Upper lobe of right lung (tissue), 1 donor: ENCODE measurements around the gene IGSF9B. TPM values are rescaled to one million over a fixed set of nuclear protein-coding genes. Genes with fewer than 3 reads are reported as not detected.

Experiments used
- ATAC-seq: fragments of 200-7000 bp; cut with Tn5 transposase; one replicate; pipeline ENCODE4 v1.9.1; 2020; ENCODE audit warnings: mild to moderate bottlenecking, moderate library complexity
- DNase-seq: peaks from one replicate; pipeline ENCODE4 v3.0.0-alpha.2; 2020
- H3K27ac ChIP-seq: fragments of 200-600 bp; one replicate; pipeline ENCODE4 v1.8.0; 2022
- H3K27me3 ChIP-seq: fragments of 200-600 bp; one replicate; pipeline ENCODE4 v1.8.0; 2022; ENCODE audit warnings: mild to moderate bottlenecking
- H3K36me3 ChIP-seq: fragments of 200-600 bp; one replicate; pipeline ENCODE4 v1.8.0; 2022
- H3K4me1 ChIP-seq: fragments of 200-600 bp; one replicate; pipeline ENCODE4 v1.8.0; 2022
- H3K4me3 ChIP-seq: fragments of 200-600 bp; one replicate; pipeline ENCODE4 v1.8.0; 2022; ENCODE audit warnings: mild to moderate bottlenecking
- H3K9me3 ChIP-seq: fragments of 200-600 bp; one replicate; pipeline ENCODE4 v1.8.0; 2022
- intact Hi-C: fragments of 100-400 bp; cut with DNase I; formaldehyde crosslinking; loops from one replicate; pipeline ENCODE4 v1.11.0; 2022
- total RNA-seq: library from RNA; stranded (reverse); fragmentation: NEBNext Ultra II Directional; extraction: Animal tissue kit (Norgen Biotek cat#: 25700); gene quantifications from one replicate; pipeline ENCODE4 v1.2.1, GENCODE V29; 2021
- TF ChIP-seq, protein P1 (sequence below): fragments of 200-600 bp; IDR thresholded peaks from one replicate; pipeline ENCODE4 v1.8.0; 2022; ENCODE audit warnings: antibody characterized with exemption
- donor health status: DM: no; HTN: yes; CAD: no; lungs with severe emphysema.

Gene IGSF9B
- total RNA-seq, 1 donor from 2014 or later = 2.9 TPM

DNA sequence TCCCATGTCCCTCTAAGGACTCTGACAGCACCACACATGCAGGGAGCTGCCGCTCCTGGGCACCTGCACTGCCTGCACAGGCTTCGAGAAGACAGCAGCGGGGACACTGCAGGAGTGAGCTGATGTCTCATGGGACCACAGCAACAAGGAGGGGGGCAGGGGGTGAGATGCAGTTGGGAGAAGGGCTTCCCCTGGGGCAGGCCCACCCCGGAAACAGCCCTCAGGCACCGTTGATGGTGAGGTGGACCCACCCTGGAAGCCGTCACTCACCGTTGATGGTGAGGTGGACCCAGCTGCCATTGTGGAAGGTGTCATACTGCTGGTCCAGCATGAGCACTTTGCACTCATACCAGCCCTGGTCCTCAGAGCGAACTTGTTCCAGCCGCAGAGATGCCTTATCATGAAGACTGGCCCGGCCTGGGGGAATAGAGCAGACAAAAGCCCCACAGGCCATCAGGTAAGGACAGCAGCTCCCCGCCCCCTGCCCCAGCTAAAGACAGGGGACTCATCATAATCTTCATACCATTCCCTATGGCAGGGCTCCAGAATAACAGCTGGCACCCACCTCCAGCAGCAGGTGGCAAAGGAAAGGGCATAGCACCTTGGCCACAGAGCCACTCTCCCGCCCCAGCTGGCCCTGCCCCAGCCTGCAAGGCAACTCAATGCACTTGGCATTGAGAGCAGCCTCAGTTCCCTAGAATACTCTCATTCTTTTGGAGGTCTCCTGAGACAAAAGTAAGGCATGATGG lies 12.6 kb downstream of the IGSF9B start:
- H3K27ac ChIP-seq = no peak overlapping the region
- peaks cover 11% of the 10 kb centered on the region for H3K27me3 ChIP-seq
- intact Hi-C loops = no loop called here
- DNase-seq (no peak), ATAC-seq (no peak)
- no peak overlapping the region for H3K4me3 ChIP-seq
- H3K36me3 ChIP-seq = no peaks in the 10 kb centered on the region
- H3K4me1 ChIP-seq = peaks cover 9% of the 10 kb centered on the region
- TF ChIP-seq, protein P1, sequence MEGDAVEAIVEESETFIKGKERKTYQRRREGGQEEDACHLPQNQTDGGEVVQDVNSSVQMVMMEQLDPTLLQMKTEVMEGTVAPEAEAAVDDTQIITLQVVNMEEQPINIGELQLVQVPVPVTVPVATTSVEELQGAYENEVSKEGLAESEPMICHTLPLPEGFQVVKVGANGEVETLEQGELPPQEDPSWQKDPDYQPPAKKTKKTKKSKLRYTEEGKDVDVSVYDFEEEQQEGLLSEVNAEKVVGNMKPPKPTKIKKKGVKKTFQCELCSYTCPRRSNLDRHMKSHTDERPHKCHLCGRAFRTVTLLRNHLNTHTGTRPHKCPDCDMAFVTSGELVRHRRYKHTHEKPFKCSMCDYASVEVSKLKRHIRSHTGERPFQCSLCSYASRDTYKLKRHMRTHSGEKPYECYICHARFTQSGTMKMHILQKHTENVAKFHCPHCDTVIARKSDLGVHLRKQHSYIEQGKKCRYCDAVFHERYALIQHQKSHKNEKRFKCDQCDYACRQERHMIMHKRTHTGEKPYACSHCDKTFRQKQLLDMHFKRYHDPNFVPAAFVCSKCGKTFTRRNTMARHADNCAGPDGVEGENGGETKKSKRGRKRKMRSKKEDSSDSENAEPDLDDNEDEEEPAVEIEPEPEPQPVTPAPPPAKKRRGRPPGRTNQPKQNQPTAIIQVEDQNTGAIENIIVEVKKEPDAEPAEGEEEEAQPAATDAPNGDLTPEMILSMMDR = no peak
- H3K9me3 ChIP-seq = no peaks in the 10 kb centered on the region

DNA sequence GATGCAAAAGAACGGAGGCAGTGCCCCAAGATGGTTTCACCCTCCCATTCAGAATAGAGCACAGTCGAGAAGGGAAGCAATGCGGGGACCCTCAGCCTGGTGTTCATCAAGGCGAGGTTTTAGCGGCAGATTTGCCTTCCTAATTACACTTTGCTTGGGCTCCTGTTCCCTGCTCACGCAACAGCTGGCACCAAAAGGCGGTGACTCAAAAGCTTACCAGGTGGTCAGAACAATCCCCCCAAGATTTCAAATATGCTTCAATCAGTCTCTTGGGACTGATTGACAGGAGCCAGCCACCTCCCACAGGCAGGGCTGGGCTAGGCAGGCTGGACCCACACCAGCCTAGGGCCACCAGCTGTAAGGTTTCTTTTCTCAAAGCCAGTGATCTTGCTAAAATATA lies 14.2 kb downstream of the IGSF9B start:
- no peaks in the 10 kb centered on the region for H3K36me3 ChIP-seq
- H3K27me3 ChIP-seq = peaks cover 5% of the 10 kb centered on the region
- no peaks in the 10 kb centered on the region for H3K9me3 ChIP-seq
- ATAC-seq = no peak
- TF ChIP-seq, protein P1 = no peak
- H3K4me1 ChIP-seq = peaks cover 9% of the 10 kb centered on the region
- H3K4me3 ChIP-seq = no peak overlapping the region
- intact Hi-C loops = no loop called here
- H3K27ac ChIP-seq = no peak overlapping the region
- DNase-seq = no peak

DNA sequence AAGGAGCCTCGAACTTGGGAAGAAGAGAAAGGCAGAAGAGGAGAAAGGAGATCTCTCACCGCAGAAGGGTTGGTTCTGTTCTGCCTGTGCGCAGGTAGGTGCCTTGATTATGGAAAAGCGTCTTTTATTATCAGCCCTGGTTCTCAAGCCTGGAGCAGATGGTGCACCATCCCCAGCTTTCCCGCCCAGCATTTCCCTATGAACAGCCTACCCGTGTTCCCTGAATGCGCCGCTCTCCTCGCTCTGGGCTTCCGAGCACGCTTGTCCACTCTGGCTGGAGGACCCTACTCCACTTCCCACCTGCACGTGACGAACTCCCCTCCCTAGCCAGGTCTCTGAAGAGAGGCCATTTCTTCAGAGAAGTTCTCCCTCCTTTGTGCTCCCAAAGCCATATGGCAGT lies 15.2 kb downstream of the IGSF9B start:
- no peak for DNase-seq
- Histone ChIP-seq H3K27me3 (peaks cover 5% of the 10 kb centered on the region), H3K4me1 (peaks cover 9% of the 10 kb centered on the region), H3K4me3 (no peak overlapping the region), H3K27ac (no peak overlapping the region), H3K36me3 (no peaks in the 10 kb centered on the region), H3K9me3 (no peaks in the 10 kb centered on the region)
- intact Hi-C loops = no loop called here
- no peak for ATAC-seq
- TF ChIP-seq, protein P1 = no peak

DNA sequence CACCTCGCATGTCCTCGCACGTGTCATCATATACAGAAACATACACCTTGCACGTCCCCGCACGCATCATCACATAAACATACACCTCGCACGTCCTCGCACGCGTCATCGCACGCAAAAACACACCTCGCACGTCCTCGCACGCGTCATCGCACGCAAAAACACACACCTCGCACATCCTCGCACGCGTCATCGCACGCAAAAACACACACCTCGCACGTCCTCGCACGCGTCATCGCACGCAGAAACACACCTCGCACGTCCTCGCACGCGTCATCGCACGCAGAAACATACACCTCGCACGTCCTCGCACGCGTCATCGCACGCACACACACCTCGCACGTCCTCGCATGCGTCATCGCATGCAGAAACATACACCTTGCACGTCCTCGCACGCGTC lies 16.7 kb downstream of the IGSF9B start:
- no peaks in the 10 kb centered on the region for H3K27me3 ChIP-seq
- H3K36me3 ChIP-seq = no peaks in the 10 kb centered on the region
- no peak for DNase-seq
- ATAC-seq = no peak
- H3K27ac ChIP-seq = no peak overlapping the region
- TF ChIP-seq, protein P1 = no peak
- H3K4me3 ChIP-seq = no peak overlapping the region
- no peaks in the 10 kb centered on the region for H3K9me3 ChIP-seq
- H3K4me1 ChIP-seq = no peaks in the 10 kb centered on the region
- intact Hi-C loops = no loop called here

DNA sequence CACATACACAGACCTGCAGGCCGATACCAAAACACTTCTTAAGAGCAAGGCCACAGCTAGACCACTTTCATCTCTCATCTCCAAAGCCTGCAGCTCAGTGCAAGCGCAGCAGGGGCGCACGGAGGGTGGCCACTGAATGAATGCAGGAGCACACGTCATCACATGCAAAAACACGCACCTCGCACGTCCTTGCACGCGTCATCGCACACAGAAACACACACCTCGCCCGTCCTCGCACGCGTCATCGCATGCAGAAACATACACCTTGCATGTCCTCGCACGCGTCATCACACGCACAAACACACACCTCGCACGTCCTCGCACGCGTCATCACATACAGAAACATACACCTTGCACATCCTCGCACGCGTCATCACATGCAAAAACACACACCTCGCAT lies 17.2 kb downstream of the IGSF9B start:
- TF ChIP-seq, protein P1 = no peak
- Histone ChIP-seq H3K4me1 (no peaks in the 10 kb centered on the region), H3K27ac (no peak overlapping the region), H3K9me3 (no peaks in the 10 kb centered on the region), H3K27me3 (no peaks in the 10 kb centered on the region), H3K4me3 (no peak overlapping the region), H3K36me3 (no peaks in the 10 kb centered on the region)
- ATAC-seq = no peak
- intact Hi-C loops = no loop called here
- DNase-seq = no peak

DNA sequence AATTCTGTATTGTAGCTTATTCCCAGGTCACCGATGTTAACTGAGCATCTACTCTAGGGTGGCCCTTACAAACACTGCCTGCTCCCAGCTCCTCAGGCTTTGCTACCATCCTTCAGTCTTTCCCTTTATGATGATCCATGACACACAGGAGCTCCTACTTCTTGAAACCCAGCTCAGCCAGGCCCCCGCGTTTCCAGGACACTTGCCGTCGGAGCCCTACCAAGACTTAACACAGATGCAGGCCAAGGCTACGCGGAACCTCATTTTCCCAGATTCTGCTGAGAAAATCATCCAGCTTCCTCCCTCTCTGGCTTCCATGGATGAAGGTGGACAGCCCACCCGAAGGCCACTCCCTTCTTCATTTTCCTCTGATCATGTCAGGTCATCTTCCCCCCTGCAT lies 18.6 kb downstream of the IGSF9B start:
- no peaks in the 10 kb centered on the region for H3K4me1 ChIP-seq
- H3K4me3 ChIP-seq = no peak overlapping the region
- ATAC-seq (no peak), DNase-seq (no peak)
- intact Hi-C loops = no loop called here
- no peak overlapping the region for H3K27ac ChIP-seq
- no peaks in the 10 kb centered on the region for H3K27me3 ChIP-seq
- H3K9me3 ChIP-seq = no peaks in the 10 kb centered on the region
- TF ChIP-seq, protein P1 = no peak
- no peaks in the 10 kb centered on the region for H3K36me3 ChIP-seq
